ENCODE data around the gene FAM53A.

- TF ChIP-seq CTCF (tag by site-specific recombination; IDR thresholded peaks at IDR 0.05) (no peak), PRDM4 (tag by site-specific recombination; IDR thresholded peaks at IDR 0.05) (no peak), ZNF248 (tag by site-specific recombination; IDR thresholded peaks at IDR 0.05) (no peak), MYNN (tag by site-specific recombination; IDR thresholded peaks at IDR 0.05; ENCODE audit: borderline replicate concordance) (no peak), ZNF785 (tag by site-specific recombination; IDR thresholded peaks at IDR 0.05) (no peak), ZNF677 (tag by site-specific recombination; IDR thresholded peaks at IDR 0.05) (no peak), ZNF670 (tag by site-specific recombination; IDR thresholded peaks at IDR 0.05; ENCODE audit: low read depth) (no peak), SP2 (tag by site-specific recombination; IDR thresholded peaks at IDR 0.05) (no peak), ZNF423 (tag by site-specific recombination; IDR thresholded peaks at IDR 0.05) (no peak), GFI1B (tag by site-specific recombination; IDR thresholded peaks at IDR 0.05) (no peak), ZBTB49 (tag by site-specific recombination; IDR thresholded peaks at IDR 0.05; ENCODE audit: low read depth) (no peak), BCL6B (tag by site-specific recombination; IDR thresholded peaks at IDR 0.05) (no peak), PATZ1 (tag by site-specific recombination; IDR thresholded peaks at IDR 0.05) (no peak)
Observed at GRCh38 chr4:1604181-1604705, 79.9 kb downstream of the FAM53A start.

Measured in HEK293 (cell line).